Esophagus muscularis mucosa (tissue), 4 donors: ENCODE results near the gene APMAP. TPM values are rescaled to one million over a fixed set of nuclear protein-coding genes. Genes with fewer than 3 reads are reported as not detected.

Experiments used
- DNase-seq: peaks from one replicate; pipeline ENCODE4 v3.0.0-alpha.2; 2017; ENCODE audit errors: extremely low spot score
- H3K27ac ChIP-seq, 4 donors: fragments of 200-600 bp; sonication (generic); replicated peaks in 1 of 4; 1 replicate in 3 of 4; 2 replicates in 1 of 4; pipeline ENCODE4 v1.5.1; 2016 to 2019; ENCODE audit warnings: mild to moderate bottlenecking in 1 of 4
- H3K27me3 ChIP-seq, 4 donors: fragments of 200-600 bp; sonication (generic); one replicate each; pipeline versions ENCODE4 v1.5.1 to v1.6.0; 2016 to 2019
- H3K36me3 ChIP-seq, 4 donors: fragments of 200-600 bp; sonication (generic); one replicate each; pipeline ENCODE4 v1.5.1; 2016 to 2019
- H3K4me1 ChIP-seq, 4 donors: fragments of 200-600 bp; sonication (generic); one replicate each; pipeline ENCODE4 v1.5.1; 2016 to 2019
- H3K4me3 ChIP-seq, 4 donors: fragments of 200-600 bp; sonication (generic); 1 replicate in 2 of 4; 2 replicates in 2 of 4; pipeline ENCODE4 v1.5.1; 2016 to 2019; ENCODE audit warnings: mild to moderate bottlenecking in 4 of 4, moderate library complexity in 1 of 4
- H3K9me3 ChIP-seq, 4 donors: fragments of 200-600 bp; sonication (generic); 1 replicate in 3 of 4; 2 replicates in 1 of 4; pipeline ENCODE4 v1.5.1; 2016 to 2019
- EP300 ChIP-seq: sonication (generic); formaldehyde crosslinking; IDR thresholded peaks from one replicate; pipeline ENCODE4 v1.6.1; 2017; ENCODE audit warnings: antibody characterized with exemption
- POLR2A ChIP-seq: fragments of 450-650 bp; IDR thresholded peaks from one replicate; pipeline ENCODE4 v1.6.1; 2017; ENCODE audit warnings: antibody characterized with exemption, moderate library complexity, mild to moderate bottlenecking, low read depth
- POLR2AphosphoS5 ChIP-seq, 2 donors: sonication (generic); formaldehyde crosslinking; IDR thresholded peaks; one replicate each; pipeline ENCODE4 v1.6.1; 2017; ENCODE audit warnings: antibody characterized with exemption in 2 of 2
- WGBS: methylation state at CpG from one replicate; pipeline ENCODE4 v1.1.5; 2018; 5-methylcytosine and 5-hydroxymethylcytosine counted together
- intact Hi-C: fragments of 100-400 bp; cut with DNase I; formaldehyde crosslinking; loops from one replicate; pipeline ENCODE4 v1.15.1; 2023
- total RNA-seq, 4 donors: library from RNA; depleted of rRNA; stranded (reverse); fragments of >200 nt; gene quantifications; one replicate each; pipeline versions ENCODE4 v1.1.0 to v1.2.1, GENCODE V29; 2016
- TF ChIP-seq, protein P1 (sequence below), 3 experiments: fragments of 200-600 bp in 2 of 3; fragments of 450-650 bp in 1 of 3; sonication (generic) in 2 of 3; IDR thresholded peaks; one replicate each; pipeline ENCODE4 v1.5.1; 2017 to 2019; ENCODE audit warnings: antibody characterized with exemption in 3 of 3, mild to moderate bottlenecking in 2 of 3, moderate library complexity in 1 of 3

Gene APMAP
- total RNA-seq, 4 donors from 2014 or later: 21.6 to 35.6 (median 32.5) TPM

DNA sequence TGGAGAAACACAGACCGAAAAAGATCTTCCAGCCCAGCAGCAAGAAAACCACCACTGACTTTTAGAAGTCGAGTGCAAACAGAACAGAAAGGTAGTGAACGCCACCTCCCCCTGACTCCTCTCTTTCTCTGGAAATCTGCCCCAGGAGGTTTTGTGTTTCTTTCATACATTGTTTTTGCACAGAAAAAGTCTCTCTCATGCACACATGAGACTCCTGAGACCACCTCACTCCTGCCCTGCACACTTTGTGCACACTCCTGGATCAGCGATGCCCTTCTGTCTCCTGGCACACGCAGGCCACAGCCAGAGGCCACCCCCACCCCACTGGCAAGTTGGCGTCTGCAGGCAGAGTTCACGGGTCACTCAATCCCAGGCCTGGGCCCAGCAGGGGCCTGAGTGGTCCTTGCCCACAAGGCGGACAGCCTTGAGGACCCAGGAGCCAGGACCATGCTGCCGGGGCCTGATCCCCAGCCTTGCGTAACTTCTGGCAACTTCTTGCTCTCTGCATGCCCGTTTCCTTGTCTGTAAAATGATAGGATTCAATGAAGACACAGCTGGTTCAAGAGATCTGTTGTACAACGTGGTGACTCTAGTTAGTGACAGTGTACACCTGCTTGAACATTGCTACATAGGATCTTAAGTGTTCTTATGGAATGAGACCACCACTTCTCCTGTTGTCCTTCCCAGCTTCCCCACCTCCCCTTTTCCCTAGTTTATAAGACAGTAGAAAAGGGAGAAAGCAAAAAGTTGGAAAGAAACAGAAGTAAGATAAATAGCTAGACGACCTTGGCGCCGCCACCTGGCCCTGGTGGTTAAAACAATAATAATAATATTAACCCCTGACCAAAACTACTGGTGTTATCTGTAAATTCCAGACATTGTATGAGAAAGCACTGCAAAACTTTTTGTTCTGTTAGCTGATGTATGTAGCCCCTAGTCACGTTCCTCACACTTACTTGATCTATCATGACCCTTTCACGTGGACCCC lies 73.7 kb downstream of the APMAP start:
- H3K9me3 ChIP-seq: no peaks in the 10 kb centered on the region
- TF ChIP-seq, protein P1, sequence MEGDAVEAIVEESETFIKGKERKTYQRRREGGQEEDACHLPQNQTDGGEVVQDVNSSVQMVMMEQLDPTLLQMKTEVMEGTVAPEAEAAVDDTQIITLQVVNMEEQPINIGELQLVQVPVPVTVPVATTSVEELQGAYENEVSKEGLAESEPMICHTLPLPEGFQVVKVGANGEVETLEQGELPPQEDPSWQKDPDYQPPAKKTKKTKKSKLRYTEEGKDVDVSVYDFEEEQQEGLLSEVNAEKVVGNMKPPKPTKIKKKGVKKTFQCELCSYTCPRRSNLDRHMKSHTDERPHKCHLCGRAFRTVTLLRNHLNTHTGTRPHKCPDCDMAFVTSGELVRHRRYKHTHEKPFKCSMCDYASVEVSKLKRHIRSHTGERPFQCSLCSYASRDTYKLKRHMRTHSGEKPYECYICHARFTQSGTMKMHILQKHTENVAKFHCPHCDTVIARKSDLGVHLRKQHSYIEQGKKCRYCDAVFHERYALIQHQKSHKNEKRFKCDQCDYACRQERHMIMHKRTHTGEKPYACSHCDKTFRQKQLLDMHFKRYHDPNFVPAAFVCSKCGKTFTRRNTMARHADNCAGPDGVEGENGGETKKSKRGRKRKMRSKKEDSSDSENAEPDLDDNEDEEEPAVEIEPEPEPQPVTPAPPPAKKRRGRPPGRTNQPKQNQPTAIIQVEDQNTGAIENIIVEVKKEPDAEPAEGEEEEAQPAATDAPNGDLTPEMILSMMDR (IDR thresholded peaks at IDR 0.05): peak in 1 of 3 experiments; percentile 0
- TF ChIP-seq EP300: no peak
- no peak for TF ChIP-seq POLR2AphosphoS5 (IDR thresholded peaks at IDR 0.05)
- no peak overlapping the region for H3K4me3 ChIP-seq
- no peaks in the 10 kb centered on the region for H3K36me3 ChIP-seq
- 56% methylated on average over 13 of the region's 17 CpGs for WGBS
- no peak overlapping the region for H3K27ac ChIP-seq
- peaks cover 0 to 6% (median 0%) of the 10 kb centered on the region in 4 donors for H3K27me3 ChIP-seq
- peaks cover 0 to 10% (median 9%) of the 10 kb centered on the region in 4 donors for H3K4me1 ChIP-seq
- no peak for DNase-seq
- intact Hi-C loops: loop anchor here (5.0 kb wide), 1 partner anchor 757 kb away; no protein-coding TSS in a partner anchor

DNA sequence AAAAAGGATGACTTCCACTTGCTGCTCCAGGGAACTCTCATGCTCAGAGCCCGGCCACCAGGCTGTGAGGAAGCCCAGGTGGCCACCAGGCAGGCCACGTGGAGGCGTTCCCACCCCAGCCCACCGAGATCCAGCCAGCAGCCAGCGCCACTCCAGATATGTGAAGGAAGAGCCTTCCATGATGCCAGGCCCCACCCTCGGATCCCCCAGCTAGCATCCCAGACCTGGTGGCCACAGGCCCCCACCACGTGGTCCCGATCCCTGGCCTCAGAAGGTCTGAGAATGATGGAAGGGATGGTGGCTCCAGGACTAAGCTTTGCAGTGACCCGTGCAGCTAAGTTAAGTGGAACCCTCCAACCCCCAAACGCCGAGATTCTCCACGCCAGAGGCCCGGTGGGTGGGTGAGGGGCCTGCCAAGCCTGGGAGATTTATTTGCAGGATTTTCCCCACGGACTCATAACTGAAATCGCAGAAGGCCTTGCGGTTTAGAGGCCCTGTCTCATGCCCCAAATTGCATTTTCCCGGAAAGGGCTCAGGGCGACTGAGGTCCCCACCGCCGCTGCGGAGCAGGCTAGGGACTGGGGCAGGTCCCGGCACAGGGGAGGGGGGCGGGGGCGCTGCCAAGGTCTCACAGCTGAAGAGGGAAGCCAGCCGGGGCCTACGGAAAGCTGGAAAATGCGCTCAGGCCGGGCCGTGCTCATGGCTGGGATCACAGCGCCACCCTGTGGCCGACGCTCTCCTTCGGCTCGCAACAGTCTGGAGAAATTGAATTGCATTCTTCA lies 74.6 kb downstream of the APMAP start:
- H3K27ac ChIP-seq: no peak overlapping the region
- H3K4me1 ChIP-seq: peaks cover 0 to 10% (median 9%) of the 10 kb centered on the region in 4 donors
- WGBS: 28% methylated on average over 20 of the region's 34 CpGs
- H3K4me3 ChIP-seq: peak overlapping the region in 2 of 4 donors; percentile 14 to 37
- intact Hi-C loops: loop anchor here (5.0 kb wide), 1 partner anchor 756 kb away; no protein-coding TSS in a partner anchor
- H3K36me3 ChIP-seq: no peaks in the 10 kb centered on the region
- no peaks in the 10 kb centered on the region for H3K9me3 ChIP-seq
- peaks cover 0 to 6% (median 0%) of the 10 kb centered on the region in 4 donors for H3K27me3 ChIP-seq
- DNase-seq: no peak
- TF ChIP-seq, protein P1 (IDR thresholded peaks at IDR 0.05): peak; percentile 62 to 77 (median 64)
- no peak for TF ChIP-seq POLR2A

DNA sequence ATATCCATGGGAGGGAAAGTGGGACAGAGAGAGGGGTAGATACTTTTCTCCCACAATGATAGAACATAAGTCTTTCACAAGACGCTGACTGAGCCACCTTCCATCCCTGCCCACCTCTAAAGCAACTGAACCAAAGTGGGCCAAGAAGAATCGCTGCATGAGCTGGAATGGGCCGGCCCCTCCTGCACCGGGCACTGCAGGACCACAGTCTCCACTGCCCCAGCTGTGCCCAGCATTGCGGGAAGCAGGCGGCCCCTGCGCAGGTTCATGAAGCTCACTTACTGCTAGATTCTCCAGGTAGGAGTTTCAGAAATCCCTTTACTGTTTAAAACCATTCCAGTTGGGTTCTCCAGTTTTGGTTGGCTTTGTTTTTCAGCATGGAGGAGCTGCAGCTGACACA lies 75.5 kb downstream of the APMAP start:
- Histone ChIP-seq H3K4me3 (no peak overlapping the region), H3K9me3 (no peaks in the 10 kb centered on the region), H3K27me3 (peaks cover 0 to 6% (median 0%) of the 10 kb centered on the region in 4 donors), H3K4me1 (peaks cover 0 to 10% (median 9%) of the 10 kb centered on the region in 4 donors), H3K27ac (no peak overlapping the region), H3K36me3 (no peaks in the 10 kb centered on the region)
- 96% methylated on average over 7 of the region's 7 CpGs for WGBS
- intact Hi-C loops: loop anchor here (5.0 kb wide), 1 partner anchor 755 kb away; no protein-coding TSS in a partner anchor
- TF ChIP-seq EP300 (no peak), POLR2A (no peak), POLR2AphosphoS5 (IDR thresholded peaks at IDR 0.05) (no peak)
- TF ChIP-seq, protein P1 (IDR thresholded peaks at IDR 0.05): no peak
- DNase-seq: no peak

DNA sequence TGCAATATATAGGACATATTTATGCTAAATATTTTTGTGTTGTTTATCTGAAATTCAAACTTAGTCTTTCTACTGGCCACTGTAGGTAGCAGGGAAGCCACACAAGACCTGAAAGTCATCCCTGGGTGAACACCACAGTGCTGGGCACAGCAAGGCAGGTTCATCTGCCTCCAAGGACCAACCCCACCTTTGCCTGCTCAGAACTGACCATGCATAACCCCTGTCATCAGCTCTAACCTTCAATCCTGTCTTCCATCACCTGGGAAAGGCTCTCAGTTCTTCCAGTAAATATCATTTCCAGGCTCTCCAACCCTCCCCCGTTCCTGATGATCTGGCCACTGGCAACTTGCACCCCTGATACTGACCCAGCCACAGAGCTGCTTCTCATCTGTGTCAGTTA lies 76.1 kb downstream of the APMAP start:
- Histone ChIP-seq H3K27me3 (peaks cover 0 to 6% (median 0%) of the 10 kb centered on the region in 4 donors), H3K4me3 (no peak overlapping the region), H3K4me1 (peaks cover 0 to 10% (median 9%) of the 10 kb centered on the region in 4 donors), H3K9me3 (no peaks in the 10 kb centered on the region), H3K36me3 (no peaks in the 10 kb centered on the region), H3K27ac (no peak overlapping the region)
- intact Hi-C loops: loop anchor here (5.0 kb wide), 1 partner anchor 754 kb away; no protein-coding TSS in a partner anchor
- DNase-seq: no peak
- WGBS: 92% methylated on average over 1 of the region's 1 CpG
- TF ChIP-seq POLR2AphosphoS5 (IDR thresholded peaks at IDR 0.05) (no peak), POLR2A (no peak), EP300 (no peak)
- TF ChIP-seq, protein P1 (IDR thresholded peaks at IDR 0.05): no peak
